Fibroblast of lung (primary cell): Measurements from ENCODE around the gene EYS. TPM values are rescaled to one million over a fixed set of nuclear protein-coding genes. Genes with fewer than 3 reads are reported as not detected.
"Not testable (repeated sequence)": the region's sequence is repeated elsewhere in the genome, so short reads cannot be mapped to it uniquely, and the experiment has no call there.

Experiments used
- DNase-seq, 2 donors: peaks; one replicate each; pipeline versions ENCODE4 v3.0.0 to v3.0.0-alpha.2; 2010; ENCODE audit warnings: low read depth in 2 of 2
- H2AFZ ChIP-seq: 2 replicates; pipeline ENCODE4 v1.5.1; 2012; ENCODE audit warnings: low read length, control low read depth, inconsistent platforms
- H3K27ac ChIP-seq: 2 replicates; pipeline ENCODE4 v1.5.1; 2011; ENCODE audit warnings: low read length, control low read depth; ENCODE audit not compliant: insufficient read depth
- H3K27me3 ChIP-seq: 2 replicates; pipeline ENCODE4 v1.5.1; 2011; ENCODE audit warnings: mild to moderate bottlenecking, low read length; ENCODE audit not compliant: control insufficient read depth, insufficient read depth
- H3K36me3 ChIP-seq: 2 replicates; pipeline ENCODE4 v1.5.1; 2011; ENCODE audit warnings: low read length; ENCODE audit not compliant: control insufficient read depth, insufficient read depth
- H3K4me1 ChIP-seq: 2 replicates; pipeline ENCODE4 v1.5.1; 2011; ENCODE audit warnings: low read length; ENCODE audit not compliant: control insufficient read depth, insufficient read depth; ENCODE audit errors: extremely low read depth
- H3K4me2 ChIP-seq: 2 replicates; pipeline ENCODE4 v1.5.1; 2011; ENCODE audit warnings: low read length, control low read depth; ENCODE audit not compliant: insufficient read depth; ENCODE audit errors: extremely low read depth
- H3K4me3 ChIP-seq, 4 experiments: fragments of 200-600 bp in 1 of 4; sonication (generic) in 1 of 4; replicated peaks in 1 of 4; 2 replicates each; pipeline ENCODE4 v1.5.1; 2011 to 2016; ENCODE audit warnings: low read length in 4 of 4, low read depth in 3 of 4, mild to moderate bottlenecking in 3 of 4, control low read depth in 2 of 4, inconsistent platforms in 1 of 4, mixed read lengths in 1 of 4; ENCODE audit not compliant: insufficient read depth in 1 of 4; ENCODE audit errors: control extremely low read depth in 1 of 4
- H3K79me2 ChIP-seq: 2 replicates; pipeline ENCODE4 v1.5.1; 2012; ENCODE audit warnings: mild to moderate bottlenecking, low read length, inconsistent platforms; ENCODE audit not compliant: control insufficient read depth, insufficient read depth
- H3K9ac ChIP-seq: 2 replicates; pipeline ENCODE4 v1.5.1; 2011; ENCODE audit warnings: mild to moderate bottlenecking, low read length, control low read depth; ENCODE audit not compliant: insufficient read depth
- H3K9me3 ChIP-seq: 2 replicates; pipeline ENCODE4 v1.5.1; 2012; ENCODE audit warnings: low read depth, low read length; ENCODE audit not compliant: control insufficient read depth, insufficient read depth
- H4K20me1 ChIP-seq: 2 replicates; pipeline ENCODE4 v1.5.1; 2011; ENCODE audit warnings: low read length; ENCODE audit not compliant: control insufficient read depth, insufficient read depth; ENCODE audit errors: extremely low read depth
- CTCF ChIP-seq, 2 donors: IDR thresholded peaks in 1 of 2; conservative IDR thresholded peaks in 1 of 2; 1 replicate in 1 of 2; 2 replicates in 1 of 2; pipeline ENCODE4 v1.5.1; 2011 to 2012; ENCODE audit warnings: low read length in 2 of 2, control low read depth in 1 of 2, inconsistent platforms in 1 of 2, low read depth in 1 of 2, mild to moderate bottlenecking in 1 of 2
- EZH2 ChIP-seq: IDR thresholded peaks from 2 replicates; pipeline ENCODE4 v1.5.1; 2012; ENCODE audit warnings: low read length, control low read depth, mild to moderate bottlenecking; ENCODE audit errors: missing control alignments
- polyA plus RNA-seq, 2 donors: library from polyadenylated mRNA; depleted of rRNA in 1 of 2; stranded (reverse) in 1 of 2; unstranded in 1 of 2; fragments of >200 nt; gene quantifications; 2 replicates each; pipeline ENCODE4 v1.2.1, GENCODE V29; 2011 to 2012; ENCODE audit warnings: missing spikeins in 1 of 2
- total RNA-seq: library from RNA; depleted of rRNA; stranded (reverse); fragments of >200 nt; gene quantifications from 2 replicates; pipeline ENCODE4 v1.2.1, GENCODE V29; 2014

EYS gene
- total and polyA plus RNA-seq, 2 donors (not counting 1 experiment from before 2014, with no cell fraction given): under 0.01 TPM; not detected in 1

DNA sequence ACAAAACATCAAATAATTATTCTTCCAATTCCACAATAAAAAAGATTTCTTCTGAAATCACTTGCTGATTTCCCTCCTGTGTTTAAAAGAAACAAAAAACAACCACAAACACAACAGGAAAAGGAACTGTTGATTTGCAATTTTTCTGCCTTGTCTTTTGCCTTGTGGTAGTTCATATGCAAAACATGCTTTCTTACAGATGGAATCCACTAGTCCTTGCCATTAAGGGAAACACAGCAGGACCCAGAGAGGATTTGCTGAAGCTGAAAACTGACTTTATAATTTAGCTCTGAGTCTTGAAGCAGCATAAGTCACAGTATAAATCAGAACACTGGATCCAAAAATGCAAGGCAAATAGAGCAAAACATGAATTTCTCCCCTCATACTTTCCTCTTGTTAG, 1742.7 kb downstream of the EYS start:
- H3K27ac ChIP-seq: no peak overlapping the region

GRCh38 chr6:63963769-63964315, 1743.2 kb downstream of the EYS start:
- H3K79me2 ChIP-seq: no peaks in the 10 kb centered on the region
- no peaks in the 10 kb centered on the region for H3K36me3 ChIP-seq
- no peak for DNase-seq
- H3K9me3 ChIP-seq: no peaks in the 10 kb centered on the region
- H3K27me3 ChIP-seq: no peaks in the 10 kb centered on the region
- H3K27ac ChIP-seq: no peak overlapping the region
- no peak overlapping the region for H3K9ac ChIP-seq
- no peak for TF ChIP-seq EZH2
- H3K4me1 ChIP-seq: no peaks in the 10 kb centered on the region
- H2AFZ ChIP-seq: no peak overlapping the region
- no peak overlapping the region for H3K4me2 ChIP-seq
- H3K4me3 ChIP-seq: no peak overlapping the region
- no peaks in the 10 kb centered on the region for H4K20me1 ChIP-seq

More for the DNA sequence above, 1742.7 kb downstream of the EYS start:
- Histone ChIP-seq H3K9ac (no peak overlapping the region), H3K79me2 (no peaks in the 10 kb centered on the region), H3K4me2 (no peak overlapping the region), H3K4me3 (no peak overlapping the region), H3K9me3 (no peaks in the 10 kb centered on the region), H3K27me3 (no peaks in the 10 kb centered on the region), H2AFZ (no peak overlapping the region), H3K36me3 (no peaks in the 10 kb centered on the region), H3K4me1 (no peaks in the 10 kb centered on the region), H4K20me1 (no peaks in the 10 kb centered on the region)
- TF ChIP-seq EZH2 (no peak), CTCF (conservative IDR thresholded peaks at IDR 0.05 in 1 of 2, IDR thresholded peaks at IDR 0.05 in 1 of 2; ENCODE audit: low read depth in 1 of 2, low read length in 2 of 2) (no peak)
- no peak for DNase-seq

GRCh38 chr6:63953336-63954021, 1753.5 kb downstream of the EYS start:
- not testable (repeated sequence) for H2AFZ ChIP-seq, H3K9ac ChIP-seq, H3K36me3 ChIP-seq, H3K4me3 ChIP-seq, H3K27me3 ChIP-seq, H3K4me1 ChIP-seq, H4K20me1 ChIP-seq, H3K9me3 ChIP-seq, DNase-seq, H3K4me2 ChIP-seq, H3K79me2 ChIP-seq, H3K27ac ChIP-seq

DNA sequence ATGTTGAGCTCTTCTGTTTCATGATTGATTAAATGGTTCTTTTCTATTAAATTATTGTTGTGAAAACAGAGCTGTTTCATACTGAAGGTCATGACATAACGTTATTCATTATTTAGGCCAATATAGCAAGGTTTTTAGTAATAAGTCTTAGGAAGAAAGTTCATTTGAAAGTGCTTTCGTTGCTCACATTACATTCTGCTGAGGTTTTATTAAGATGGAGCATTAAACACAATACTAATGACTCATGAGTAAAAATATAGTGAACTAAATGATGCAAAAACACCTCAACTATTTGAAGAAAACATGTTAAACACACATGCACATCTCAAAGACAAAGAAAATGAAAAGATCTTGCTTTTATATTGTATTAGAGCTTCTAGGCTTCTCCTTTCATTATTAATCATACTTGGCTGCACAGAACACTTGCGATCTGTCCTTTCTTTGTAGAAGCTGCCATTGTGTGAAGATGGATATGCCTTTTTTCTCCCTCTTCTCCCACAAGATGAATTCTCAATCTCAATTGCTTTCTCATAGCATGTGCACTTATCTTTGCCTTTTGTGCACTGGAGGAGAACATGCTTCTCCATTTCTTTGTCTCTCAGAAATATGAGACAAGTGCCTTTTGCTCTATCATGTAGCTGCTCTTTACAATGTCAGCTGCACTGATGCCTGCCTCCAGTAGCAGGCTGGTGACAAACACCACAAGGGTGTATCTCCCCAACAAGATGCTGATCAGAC, 1759.1 kb downstream of the EYS start:
- no peak overlapping the region for H3K27ac ChIP-seq
- no peak overlapping the region for H3K9ac ChIP-seq
- H3K79me2 ChIP-seq: no peaks in the 10 kb centered on the region
- no peak for TF ChIP-seq CTCF (conservative IDR thresholded peaks at IDR 0.05 in 1 of 2, IDR thresholded peaks at IDR 0.05 in 1 of 2; ENCODE audit: low read depth in 1 of 2, low read length in 2 of 2)
- no peak for TF ChIP-seq EZH2
- H3K4me2 ChIP-seq: no peak overlapping the region
- H4K20me1 ChIP-seq: no peaks in the 10 kb centered on the region
- H3K4me3 ChIP-seq: no peak overlapping the region
- H3K9me3 ChIP-seq: no peaks in the 10 kb centered on the region
- DNase-seq: no peak
- no peaks in the 10 kb centered on the region for H3K4me1 ChIP-seq
- no peaks in the 10 kb centered on the region for H3K36me3 ChIP-seq
- no peak overlapping the region for H2AFZ ChIP-seq
- H3K27me3 ChIP-seq: no peaks in the 10 kb centered on the region
